Vagina (tissue), 2 donors: ENCODE data around the gene VMO1.

Source experiments
- POLR2A ChIP-seq, 2 donors: fragments of 450-650 bp; IDR thresholded peaks; one replicate each; pipeline ENCODE4 v1.6.1; 2017; ENCODE audit warnings: antibody characterized with exemption in 2 of 2, mild to moderate bottlenecking in 2 of 2, moderate library complexity in 2 of 2
- POLR2AphosphoS5 ChIP-seq, 2 donors: sonication (generic); formaldehyde crosslinking; IDR thresholded peaks; one replicate each; pipeline ENCODE4 v1.9.0; 2017; ENCODE audit warnings: antibody characterized with exemption in 2 of 2, mild to moderate bottlenecking in 2 of 2, low read depth in 1 of 2; ENCODE audit not compliant: insufficient read depth in 1 of 2
- TF ChIP-seq, protein P1 (sequence below), 3 experiments: fragments of 450-650 bp in 2 of 3; fragments of 200-600 bp in 1 of 3; sonication (generic) in 1 of 3; IDR thresholded peaks; one replicate each; pipeline ENCODE4 v1.5.1; 2017 to 2019; ENCODE audit warnings: antibody characterized with exemption in 3 of 3, mild to moderate bottlenecking in 2 of 3, moderate library complexity in 2 of 3

DNA sequence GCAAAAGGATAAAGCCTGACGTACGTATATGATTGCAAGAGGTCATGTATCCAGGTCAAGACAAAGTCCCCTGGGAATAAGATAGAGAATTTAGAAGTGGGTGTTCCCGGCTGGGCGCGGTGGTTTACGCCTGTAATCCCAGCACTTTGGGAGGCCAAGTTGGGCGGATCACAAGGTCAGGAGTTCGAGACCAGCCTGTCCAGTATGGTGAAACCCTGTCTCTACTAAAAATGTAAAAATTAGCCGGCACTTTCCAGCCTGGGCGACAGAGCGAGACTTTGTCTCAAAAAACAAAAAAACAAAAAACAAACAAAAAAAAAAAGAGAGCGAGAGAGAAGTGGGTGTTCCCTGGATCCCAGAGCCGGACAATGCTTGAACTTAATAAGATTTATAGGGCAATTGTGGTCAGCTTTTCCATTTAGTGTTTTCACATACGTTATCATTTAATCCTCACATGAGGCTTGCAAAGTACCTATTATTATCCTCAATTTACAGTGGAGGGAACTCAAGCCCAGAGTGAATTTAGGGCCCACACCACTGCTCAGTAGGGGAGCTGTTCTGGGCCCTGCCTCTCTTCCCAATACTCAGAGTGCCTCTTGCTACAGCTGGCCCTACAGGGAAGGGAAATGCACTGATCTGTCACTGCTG lies 2.1 kb upstream of the VMO1 start:
- TF ChIP-seq, protein P1, sequence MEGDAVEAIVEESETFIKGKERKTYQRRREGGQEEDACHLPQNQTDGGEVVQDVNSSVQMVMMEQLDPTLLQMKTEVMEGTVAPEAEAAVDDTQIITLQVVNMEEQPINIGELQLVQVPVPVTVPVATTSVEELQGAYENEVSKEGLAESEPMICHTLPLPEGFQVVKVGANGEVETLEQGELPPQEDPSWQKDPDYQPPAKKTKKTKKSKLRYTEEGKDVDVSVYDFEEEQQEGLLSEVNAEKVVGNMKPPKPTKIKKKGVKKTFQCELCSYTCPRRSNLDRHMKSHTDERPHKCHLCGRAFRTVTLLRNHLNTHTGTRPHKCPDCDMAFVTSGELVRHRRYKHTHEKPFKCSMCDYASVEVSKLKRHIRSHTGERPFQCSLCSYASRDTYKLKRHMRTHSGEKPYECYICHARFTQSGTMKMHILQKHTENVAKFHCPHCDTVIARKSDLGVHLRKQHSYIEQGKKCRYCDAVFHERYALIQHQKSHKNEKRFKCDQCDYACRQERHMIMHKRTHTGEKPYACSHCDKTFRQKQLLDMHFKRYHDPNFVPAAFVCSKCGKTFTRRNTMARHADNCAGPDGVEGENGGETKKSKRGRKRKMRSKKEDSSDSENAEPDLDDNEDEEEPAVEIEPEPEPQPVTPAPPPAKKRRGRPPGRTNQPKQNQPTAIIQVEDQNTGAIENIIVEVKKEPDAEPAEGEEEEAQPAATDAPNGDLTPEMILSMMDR (IDR thresholded peaks at IDR 0.05), result no peak
- no peak for TF ChIP-seq POLR2A (IDR thresholded peaks at IDR 0.05)
- no peak for TF ChIP-seq POLR2AphosphoS5 (IDR thresholded peaks at IDR 0.05; ENCODE audit: insufficient read depth in 1 of 2, low read depth in 1 of 2)
